Mammary epithelial cell (primary cell): ENCODE measurements around the gene MB21D2.

Source experiments
- CTCF ChIP-seq, 2 donors: IDR thresholded peaks in 1 of 2; conservative IDR thresholded peaks in 1 of 2; 2 replicates each; pipeline ENCODE4 v1.5.1; 2011 to 2012; ENCODE audit warnings: inconsistent platforms in 2 of 2, low read length in 2 of 2, mild to moderate bottlenecking in 2 of 2, control low read depth in 1 of 2, low read depth in 1 of 2; ENCODE audit not compliant: insufficient read depth in 1 of 2; ENCODE audit errors: extremely low read depth in 1 of 2
- EZH2 ChIP-seq: IDR thresholded peaks from 2 replicates; pipeline ENCODE4 v1.6.1; 2012; ENCODE audit warnings: low read length, inconsistent platforms, borderline replicate concordance

- no peak for TF ChIP-seq CTCF (conservative IDR thresholded peaks at IDR 0.05 in 1 of 2, IDR thresholded peaks at IDR 0.05 in 1 of 2; ENCODE audit: extremely low read depth in 1 of 2, insufficient read depth in 1 of 2, low read depth in 1 of 2, low read length in 2 of 2)
- no peak for TF ChIP-seq EZH2
These were observed 81.5 kb downstream of the MB21D2 start for GRCh38 chr3:192835818-192836815.
